Endometrium (tissue), 2 donors: Measurements from ENCODE around the gene COG4.

Source experiments
- FAIRE-seq: peaks from 2 replicates; lab custom pipeline; 2012; peaks lifted over from hg19 to GRCh38; lab: Jason Lieb, UNC
- donor health status: control.
- donor health status: control.

Gene COG4

GRCh38 chr16:70433458-70434103, 89.8 kb downstream of the COG4 start:
- FAIRE-seq = no peak

GRCh38 chr16:70432723-70433457, 90.5 kb downstream of the COG4 start:
- no peak for FAIRE-seq

- FAIRE-seq = no peak
These were observed 91.0 kb downstream of the COG4 start for GRCh38 chr16:70432356-70432722.

- no peak for FAIRE-seq
These were observed 92.5 kb downstream of the COG4 start for GRCh38 chr16:70430667-70431536.
